Activated CD4-positive, alpha-beta T cell treated with anti-CD3 and anti-CD28 coated beads, Interleukin-2, amount 50 U/mL, for 1 hour (primary cell): ENCODE measurements around the gene OTULINL.
A peak's percentile ranks its signal among the peaks of the same experiment; 100 is the strongest.

ENCODE experiments used
- DNase-seq: peaks from one replicate; pipeline ENCODE4 v3.0.0-alpha.2; 2020

OTULINL gene

GRCh38 chr5:14577079-14577725, 4.4 kb upstream of the OTULINL start:
- DNase-seq: no peak

- no peak for DNase-seq
Measured at GRCh38 chr5:14577971-14578370, 3.6 kb upstream of the OTULINL start.

- DNase-seq: no peak
Measured at GRCh38 chr5:14579246-14579645, 2.3 kb upstream of the OTULINL start.

GRCh38 chr5:14579731-14580397, 1.7 kb upstream of the OTULINL start:
- DNase-seq: no peak

GRCh38 chr5:14580398-14581034, 1.1 kb upstream of the OTULINL start:
- DNase-seq: no peak

GRCh38 chr5:14581891-14582796, 552 bp downstream of the OTULINL start:
- DNase-seq: peak; percentile 84

- DNase-seq: no peak
Measured at GRCh38 chr5:14582797-14583137, 1.2 kb downstream of the OTULINL start.

GRCh38 chr5:14584848-14585247, 3.3 kb downstream of the OTULINL start:
- DNase-seq: no peak

GRCh38 chr5:14587150-14587549, 5.6 kb downstream of the OTULINL start:
- DNase-seq: no peak

GRCh38 chr5:14588145-14588544, 6.6 kb downstream of the OTULINL start:
- no peak for DNase-seq

- DNase-seq: no peak
Measured at GRCh38 chr5:14588758-14589543, 7.4 kb downstream of the OTULINL start.

- no peak for DNase-seq
Measured at GRCh38 chr5:14590949-14591348, 9.4 kb downstream of the OTULINL start.

- no peak for DNase-seq
Measured at GRCh38 chr5:14591548-14591947, 10.0 kb downstream of the OTULINL start.

GRCh38 chr5:14593326-14594021, 11.9 kb downstream of the OTULINL start:
- DNase-seq: no peak

GRCh38 chr5:14594378-14595074, 12.9 kb downstream of the OTULINL start:
- no peak for DNase-seq

- no peak for DNase-seq
Measured at GRCh38 chr5:14595189-14595588, 13.6 kb downstream of the OTULINL start.

GRCh38 chr5:14595891-14596290, 14.3 kb downstream of the OTULINL start:
- DNase-seq: no peak

GRCh38 chr5:14597080-14597479, 15.5 kb downstream of the OTULINL start:
- no peak for DNase-seq

- DNase-seq: no peak
Measured at GRCh38 chr5:14598225-14598624, 16.6 kb downstream of the OTULINL start.

GRCh38 chr5:14599476-14600127, 18.0 kb downstream of the OTULINL start:
- no peak for DNase-seq

GRCh38 chr5:14600846-14601245, 19.3 kb downstream of the OTULINL start:
- no peak for DNase-seq
